Measurements from ENCODE around the gene FERMT1.
"Not testable (repeated sequence)": the region's sequence is repeated elsewhere in the genome, so short reads cannot be mapped to it uniquely, and the experiment has no call there.

The FERMT1 gene

DNA sequence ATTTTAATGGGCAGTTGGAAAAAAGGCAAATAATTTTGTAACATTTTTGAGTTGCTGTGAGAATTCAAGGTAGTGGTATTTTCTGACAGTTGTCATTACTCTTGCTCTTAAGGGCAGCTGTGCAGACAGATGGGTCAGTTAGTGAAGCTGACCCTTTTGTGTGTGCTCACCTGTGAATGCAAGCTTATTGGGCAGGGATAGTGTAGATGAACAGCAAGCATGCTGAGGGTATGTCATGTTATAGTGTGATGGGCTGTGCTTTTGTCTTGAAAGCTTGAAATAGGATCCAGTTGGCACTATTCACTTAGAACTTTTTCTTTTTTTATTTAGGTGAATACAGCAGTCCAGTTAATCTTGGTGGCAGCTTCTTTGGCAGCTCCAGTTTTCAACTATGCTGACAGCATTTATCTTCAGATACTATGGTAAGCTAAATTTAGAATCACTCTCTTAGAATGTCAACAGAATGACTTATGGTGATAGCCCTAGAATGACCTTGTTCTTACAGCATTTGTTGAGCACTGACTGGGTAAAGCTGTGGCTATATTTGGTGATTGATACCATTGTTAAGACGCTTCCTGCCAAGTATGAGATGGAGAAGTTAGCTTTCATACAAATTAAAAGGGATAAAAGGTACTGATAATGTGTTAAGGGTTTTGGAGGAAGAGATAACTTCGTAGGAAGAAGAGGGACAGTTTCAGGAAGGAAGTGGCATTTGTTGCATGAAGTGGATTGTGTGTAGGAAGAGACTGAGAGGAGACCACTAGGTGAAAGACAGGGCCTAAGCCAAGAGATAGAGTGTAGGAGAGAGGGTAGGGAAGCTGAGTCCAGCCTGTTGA is 88.5 kb downstream of the FERMT1 start:
- DNase-seq, result peak; percentile 46

DNA sequence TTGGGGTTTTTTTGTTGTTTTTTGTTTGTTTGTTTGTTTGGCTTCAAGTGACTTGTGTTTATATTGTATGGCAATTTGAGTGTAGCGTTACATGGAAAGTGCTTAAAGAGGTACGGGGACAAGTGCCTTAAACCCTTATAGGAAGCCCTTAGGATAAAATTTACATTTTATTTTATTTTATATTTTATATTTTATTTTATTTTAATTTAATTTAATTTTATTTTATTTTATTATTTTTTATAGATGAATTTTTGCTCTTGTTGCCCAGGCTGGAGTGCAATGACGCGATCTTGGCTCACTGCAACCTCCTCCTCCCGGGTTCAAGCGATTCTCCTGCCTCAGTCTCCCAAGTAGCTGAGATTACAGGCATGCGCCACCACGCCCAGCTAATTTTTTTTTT is 89.9 kb downstream of the FERMT1 start:
- not testable (repeated sequence) for DNase-seq

DNA sequence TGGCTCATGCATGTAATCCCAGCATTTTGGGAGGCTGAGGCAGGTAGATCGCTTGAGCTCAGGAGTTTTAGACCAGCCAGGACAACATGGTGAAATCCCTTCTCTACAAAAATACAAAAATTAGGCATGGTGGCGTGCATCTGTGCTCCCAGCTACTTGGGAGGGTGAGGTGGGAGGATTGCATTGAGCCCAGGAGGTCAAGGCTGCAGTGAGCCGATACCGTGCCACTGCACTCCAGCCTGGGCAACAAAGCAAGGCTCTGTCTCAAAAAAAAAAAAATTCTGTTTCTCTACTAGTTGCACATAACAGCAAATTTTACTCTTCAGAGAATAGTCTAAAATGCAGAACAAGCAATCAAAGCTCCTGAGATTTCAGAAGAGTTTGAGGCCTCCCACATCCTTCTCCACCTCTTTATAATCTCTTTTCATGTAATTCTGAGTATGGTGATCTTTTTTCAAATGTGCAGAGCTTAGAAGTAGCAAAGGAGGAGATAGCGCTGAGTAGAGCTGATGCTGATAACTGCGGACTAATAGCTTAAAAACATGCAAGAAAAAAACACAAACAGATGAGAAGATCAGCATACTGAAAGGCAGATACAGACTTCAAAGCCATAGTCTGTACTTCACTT is 92.3 kb downstream of the FERMT1 start:
- no peak for DNase-seq

DNA sequence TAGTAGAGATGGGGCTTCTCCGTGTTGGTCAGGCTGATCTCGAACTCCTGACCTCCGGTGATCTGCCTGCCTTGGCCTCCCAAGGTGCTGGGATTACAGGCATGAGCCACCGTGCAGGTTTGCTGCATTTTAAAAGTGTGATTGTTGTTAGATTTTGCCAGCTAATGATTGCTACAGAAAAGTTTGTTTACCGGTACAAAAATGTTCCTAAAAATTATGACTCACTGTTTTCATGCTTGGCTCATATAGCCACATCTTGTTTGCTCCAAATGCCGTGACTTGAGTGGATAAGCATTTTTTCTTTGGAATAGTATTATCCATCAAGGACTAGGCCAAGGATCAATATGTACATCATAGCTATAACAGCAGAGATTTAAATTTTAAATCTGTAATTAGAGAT is 93.3 kb downstream of the FERMT1 start:
- no peak for DNase-seq

DNA sequence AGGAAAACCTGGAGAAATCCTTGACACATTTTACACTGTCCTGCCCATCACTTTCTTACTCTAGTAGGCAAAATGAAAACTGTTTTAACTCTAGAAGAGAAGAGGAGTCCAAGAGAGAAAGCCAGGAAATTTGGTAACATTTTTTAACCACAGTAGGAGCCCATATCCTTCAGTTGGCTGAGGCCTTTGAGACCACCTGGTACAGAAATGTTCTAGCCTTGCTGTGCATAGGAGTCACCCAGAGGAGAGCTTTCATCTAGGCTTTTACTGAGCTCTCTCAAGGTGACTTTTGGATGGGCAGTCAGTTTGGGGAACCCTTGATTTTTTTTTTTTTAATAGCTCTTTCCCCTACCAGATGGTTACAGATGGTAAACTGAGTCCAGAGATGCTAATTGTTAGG is 94.0 kb downstream of the FERMT1 start:
- DNase-seq, result no peak

DNA sequence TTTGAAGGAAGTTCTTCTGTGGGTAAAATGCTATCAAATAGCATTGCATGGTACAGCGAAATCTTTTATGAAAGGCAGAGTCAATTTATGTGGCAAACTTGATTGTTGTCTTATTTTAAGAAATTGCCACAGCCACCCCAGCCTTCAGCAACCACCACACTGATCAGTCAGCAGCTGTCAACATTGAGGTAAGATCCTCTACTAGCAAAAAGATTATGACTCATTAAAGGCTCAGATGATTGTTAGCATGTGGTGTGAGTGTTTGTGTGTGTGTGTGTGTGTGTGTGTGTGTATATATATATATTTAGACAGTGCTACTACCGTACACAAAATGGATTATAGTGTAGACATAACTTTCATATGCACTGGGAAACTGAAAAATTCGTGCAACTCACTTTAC is 96.8 kb downstream of the FERMT1 start:
- DNase-seq, result peak; percentile 49
